HepG2 (cell line): ENCODE data around the gene PCYT2. TPM values are rescaled to one million over a fixed set of nuclear protein-coding genes. Genes with fewer than 3 reads are reported as not detected.
A peak's percentile ranks its signal among the peaks of the same experiment; 100 is the strongest.

ENCODE experiments used
- AKAP8 ChIP-seq: sonication (generic); formaldehyde crosslinking; IDR thresholded peaks from 2 replicates; pipeline ENCODE4 v1.5.1; 2020; ENCODE audit warnings: mild to moderate bottlenecking, missing genetic modification reagents
- ATF2 ChIP-seq: sonication (generic); formaldehyde crosslinking; IDR thresholded peaks from 2 replicates; pipeline ENCODE4 v1.4.0; 2020; ENCODE audit warnings: missing genetic modification reagents
- CREB3 ChIP-seq: sonication (generic); formaldehyde crosslinking; IDR thresholded peaks from 2 replicates; pipeline ENCODE4 v1.5.0; 2020; ENCODE audit warnings: missing genetic modification reagents
- FOXA1 ChIP-seq, 2 experiments: fragments of 450-650 bp in 1 of 2; sonication (generic) in 1 of 2; formaldehyde crosslinking in 1 of 2; IDR thresholded peaks; 2 replicates each; pipeline versions ENCODE4 v1.4.0 to v1.6.1; 2016 to 2020; ENCODE audit warnings: missing genetic modification reagents in 1 of 2
- MTA1 ChIP-seq: sonication (generic); formaldehyde crosslinking; IDR thresholded peaks from 2 replicates; pipeline ENCODE4 v1.4.0; 2020; ENCODE audit warnings: missing genetic modification reagents, mild to moderate bottlenecking, borderline replicate concordance
- MTF1 ChIP-seq: sonication (generic); formaldehyde crosslinking; IDR thresholded peaks from 2 replicates; pipeline ENCODE4 v1.5.0; 2020; ENCODE audit warnings: missing genetic modification reagents
- MZF1 ChIP-seq: sonication (generic); formaldehyde crosslinking; IDR thresholded peaks from 2 replicates; pipeline ENCODE4 v1.8.1; 2023; ENCODE audit warnings: mild to moderate bottlenecking, missing genetic modification reagents, borderline replicate concordance
- NFRKB ChIP-seq: fragments of 450-650 bp; IDR thresholded peaks from 2 replicates; pipeline ENCODE4 v1.6.1; 2017
- RARG ChIP-seq: sonication (generic); formaldehyde crosslinking; IDR thresholded peaks from 2 replicates; pipeline ENCODE4 v1.4.0; 2020; ENCODE audit warnings: low read depth, mild to moderate bottlenecking, missing genetic modification reagents
- RBM39 ChIP-seq: fragments of 200-400 bp; formaldehyde crosslinking; IDR thresholded peaks from one replicate; pipeline ENCODE4 v1.6.1; 2018; ENCODE audit warnings: antibody characterized with exemption, mild to moderate bottlenecking, low read depth, low read length; ENCODE audit not compliant: poor library complexity, severe bottlenecking
- REXO4 ChIP-seq: sonication (generic); formaldehyde crosslinking; IDR thresholded peaks from 2 replicates; pipeline ENCODE4 v1.8.0; 2022; ENCODE audit warnings: missing genetic modification reagents, mild to moderate bottlenecking, borderline replicate concordance
- SATB2 ChIP-seq: sonication (generic); formaldehyde crosslinking; IDR thresholded peaks from 2 replicates; pipeline ENCODE4 v1.5.0; 2020; ENCODE audit warnings: missing genetic modification reagents
- THYN1 ChIP-seq: sonication (generic); formaldehyde crosslinking; IDR thresholded peaks from 2 replicates; pipeline ENCODE4 v1.8.1; 2023; ENCODE audit warnings: low read depth, mild to moderate bottlenecking, moderate library complexity, missing genetic modification reagents, borderline replicate concordance
- ZBTB7A ChIP-seq: sonication (generic); formaldehyde crosslinking; IDR thresholded peaks from 2 replicates; pipeline ENCODE4 v1.8.0; 2022; ENCODE audit warnings: mild to moderate bottlenecking, missing genetic modification reagents
- ZFP62 ChIP-seq: sonication (generic); formaldehyde crosslinking; IDR thresholded peaks from 2 replicates; pipeline ENCODE4 v1.4.0; 2020; ENCODE audit warnings: missing genetic modification reagents
- ZNF12 ChIP-seq: sonication (generic); formaldehyde crosslinking; IDR thresholded peaks from 2 replicates; pipeline ENCODE4 v1.5.0; 2020; ENCODE audit warnings: missing genetic modification reagents
- ZNF446 ChIP-seq: sonication (generic); formaldehyde crosslinking; IDR thresholded peaks from 2 replicates; pipeline ENCODE4 v1.5.0; 2020; ENCODE audit warnings: mild to moderate bottlenecking, missing genetic modification reagents
- ZNF569 ChIP-seq: sonication (generic); formaldehyde crosslinking; IDR thresholded peaks from 2 replicates; pipeline ENCODE4 v1.5.0; 2020; ENCODE audit warnings: mild to moderate bottlenecking, missing genetic modification reagents, moderate library complexity, borderline replicate concordance
- ZNF576 ChIP-seq: sonication (generic); formaldehyde crosslinking; IDR thresholded peaks from 2 replicates; pipeline ENCODE4 v1.4.0; 2020; ENCODE audit warnings: mild to moderate bottlenecking, missing genetic modification reagents
- ZNF781 ChIP-seq: sonication (generic); formaldehyde crosslinking; IDR thresholded peaks from 2 replicates; pipeline ENCODE4 v1.5.1; 2020; ENCODE audit warnings: borderline replicate concordance, mild to moderate bottlenecking, missing genetic modification reagents; ENCODE audit errors: not compliant biosample characterization
- ZNF790 ChIP-seq: sonication (generic); formaldehyde crosslinking; IDR thresholded peaks from 2 replicates; pipeline ENCODE4 v1.8.0; 2022; ENCODE audit warnings: missing genetic modification reagents, mild to moderate bottlenecking, borderline replicate concordance
- ZSCAN29 ChIP-seq: sonication (generic); formaldehyde crosslinking; conservative IDR thresholded peaks from 2 replicates; pipeline ENCODE4 v1.4.0; 2020; ENCODE audit warnings: mild to moderate bottlenecking, missing genetic modification reagents
- polyA plus RNA-seq, 8 experiments: library from polyadenylated mRNA; depleted of rRNA in 3 of 8; stranded (reverse) in 7 of 8; unstranded in 1 of 8; fragments of >200 nt; fragmentation: Illumina TruSeq in 4 of 8; extraction: Trizol in 4 of 8; gene quantifications; 2 replicates each; pipeline versions ENCODE4 v1.2.1 to v1.2.3, GENCODE V29; 2011 to 2016; ENCODE audit warnings: low read depth in 4 of 8, missing spikeins in 1 of 8, mixed read lengths in 1 of 8; ENCODE audit not compliant: insufficient read depth in 1 of 8
- total RNA-seq, 5 experiments: library from RNA; depleted of rRNA; stranded (reverse); fragments of >200 nt; fragmentation: Illumina TruSeq; extraction: Trizol; gene quantifications; 2 replicates each; pipeline ENCODE4 v1.2.3, GENCODE V29; 2016; ENCODE audit warnings: low read depth in 1 of 5
- TF ChIP-seq, protein P1 (sequence below): sonication (generic); formaldehyde crosslinking; conservative IDR thresholded peaks from 2 replicates; pipeline ENCODE4 v1.4.0; 2020; ENCODE audit warnings: mild to moderate bottlenecking, missing genetic modification reagents, moderate library complexity

PCYT2 gene
- total and polyA plus RNA-seq, 2 of the 13 experiments (the other 11 are each of a cell fraction or from before 2014, with no cell fraction given), result 147 to 297 TPM

- TF ChIP-seq, protein P1, sequence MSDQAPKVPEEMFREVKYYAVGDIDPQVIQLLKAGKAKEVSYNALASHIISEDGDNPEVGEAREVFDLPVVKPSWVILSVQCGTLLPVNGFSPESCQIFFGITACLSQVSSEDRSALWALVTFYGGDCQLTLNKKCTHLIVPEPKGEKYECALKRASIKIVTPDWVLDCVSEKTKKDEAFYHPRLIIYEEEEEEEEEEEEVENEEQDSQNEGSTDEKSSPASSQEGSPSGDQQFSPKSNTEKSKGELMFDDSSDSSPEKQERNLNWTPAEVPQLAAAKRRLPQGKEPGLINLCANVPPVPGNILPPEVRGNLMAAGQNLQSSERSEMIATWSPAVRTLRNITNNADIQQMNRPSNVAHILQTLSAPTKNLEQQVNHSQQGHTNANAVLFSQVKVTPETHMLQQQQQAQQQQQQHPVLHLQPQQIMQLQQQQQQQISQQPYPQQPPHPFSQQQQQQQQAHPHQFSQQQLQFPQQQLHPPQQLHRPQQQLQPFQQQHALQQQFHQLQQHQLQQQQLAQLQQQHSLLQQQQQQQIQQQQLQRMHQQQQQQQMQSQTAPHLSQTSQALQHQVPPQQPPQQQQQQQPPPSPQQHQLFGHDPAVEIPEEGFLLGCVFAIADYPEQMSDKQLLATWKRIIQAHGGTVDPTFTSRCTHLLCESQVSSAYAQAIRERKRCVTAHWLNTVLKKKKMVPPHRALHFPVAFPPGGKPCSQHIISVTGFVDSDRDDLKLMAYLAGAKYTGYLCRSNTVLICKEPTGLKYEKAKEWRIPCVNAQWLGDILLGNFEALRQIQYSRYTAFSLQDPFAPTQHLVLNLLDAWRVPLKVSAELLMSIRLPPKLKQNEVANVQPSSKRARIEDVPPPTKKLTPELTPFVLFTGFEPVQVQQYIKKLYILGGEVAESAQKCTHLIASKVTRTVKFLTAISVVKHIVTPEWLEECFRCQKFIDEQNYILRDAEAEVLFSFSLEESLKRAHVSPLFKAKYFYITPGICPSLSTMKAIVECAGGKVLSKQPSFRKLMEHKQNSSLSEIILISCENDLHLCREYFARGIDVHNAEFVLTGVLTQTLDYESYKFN, result peak; percentile 95
- 0 out of 2 replicates have a peak, but pooled peaks have one; percentile 26 for TF ChIP-seq ZSCAN29 (CRISPR knock-in tag)
- no peak for TF ChIP-seq MZF1
- TF ChIP-seq RBM39, result peak; percentile 75
- peak; percentile 44; the same call in 1 of the 2 replicates for TF ChIP-seq ATF2 (CRISPR knock-in tag)
- TF ChIP-seq MTF1, result no peak
- TF ChIP-seq ZBTB7A (CRISPR knock-in tag), result peak; percentile 72; the same call in 1 of the 2 replicates
- no peak for TF ChIP-seq ZNF781 (CRISPR knock-in tag)
- TF ChIP-seq THYN1 (CRISPR knock-in tag), result no peak
- TF ChIP-seq MTA1, result peak; percentile 79; the same call in 1 of the 2 replicates
- no peak for TF ChIP-seq ZNF790 (CRISPR knock-in tag)
- 0 out of 2 replicates have a peak, but pooled peaks have one; percentile 53 for TF ChIP-seq ZNF12 (CRISPR knock-in tag)
- peak; percentile 99 for TF ChIP-seq AKAP8 (CRISPR knock-in tag)
- TF ChIP-seq RARG (CRISPR knock-in tag), result no peak
- TF ChIP-seq SATB2, result peak; percentile 92
- TF ChIP-seq ZNF576 (CRISPR knock-in tag), result peak; percentile 27
- TF ChIP-seq FOXA1 (IDR thresholded peaks at IDR 0.05), result no peak
- TF ChIP-seq FOXA1 (CRISPR knock-in tag; IDR thresholded peaks at IDR 0.05), result peak; percentile 9; the same call in 1 of the 2 replicates
- TF ChIP-seq ZNF446 (CRISPR knock-in tag), result 0 out of 2 replicates have a peak, but pooled peaks have one; percentile 13
- TF ChIP-seq NFRKB, result no peak
- no peak for TF ChIP-seq REXO4 (CRISPR knock-in tag)
- TF ChIP-seq ZFP62 (CRISPR knock-in tag), result no peak
- TF ChIP-seq ZNF569 (CRISPR knock-in tag), result 0 out of 2 replicates have a peak, but pooled peaks have one; percentile 88
- TF ChIP-seq CREB3 (CRISPR knock-in tag), result peak; percentile 58; the same call in 1 of the 2 replicates
These were observed 996 bp downstream of the PCYT2 start (continued) for GRCh38 chr17:81909966-81910839.
